IMR-90 (cell line): ENCODE results near the gene ABHD10. TPM values are rescaled to one million over a fixed set of nuclear protein-coding genes. Genes with fewer than 3 reads are reported as not detected.
A peak's percentile ranks its signal among the peaks of the same experiment; 100 is the strongest.

ENCODE experiments used
- ATAC-seq: fragments of 200-7000 bp; cut with Tn5 transposase; 2 replicates; pipeline ENCODE4 v1.9.1; 2020; ENCODE audit warnings: low read depth, mild to moderate bottlenecking, moderate library complexity
- BruUV-seq: library from RNA; stranded (reverse); fragments of 400-500 nt; replicated peaks from 2 replicates; lab custom pipeline; 2021; lab: Mats Ljungman, UMichigan
- CTCF ChIA-PET: fragments of 300-600 bp; formaldehyde crosslinking; extraction: SDS; loops from one replicate; lab custom pipeline; 2021; ENCODE audit warnings: antibody characterized with exemption; lab: Yijun Ruan, JAX
- POLR2A ChIA-PET: fragments of 300-600 bp; sonication (Branson Sonifier 250); formaldehyde crosslinking; loops from one replicate; lab custom pipeline; 2022; ENCODE audit warnings: antibody characterized with exemption; ENCODE audit not compliant: unreplicated experiment; lab: Charles Lee
- DNase-seq: peaks from one replicate; pipeline ENCODE4 v3.0.0; 2013
- H2AFZ ChIP-seq: replicated peaks from 2 replicates; pipeline ENCODE3; 2013; ENCODE audit warnings: low read length, mild to moderate bottlenecking; ENCODE audit not compliant: poor library complexity
- H2AK5ac ChIP-seq: 2 replicates; pipeline ENCODE4 v1.6.1; 2013; ENCODE audit warnings: low read depth, low read length, inconsistent platforms
- H2AK9ac ChIP-seq: replicated peaks from 2 replicates; pipeline ENCODE3; 2013; ENCODE audit warnings: mild to moderate bottlenecking, low read depth, low read length, moderate library complexity; ENCODE audit not compliant: poor library complexity
- H2BK120ac ChIP-seq: 2 replicates; pipeline ENCODE4 v1.6.1; 2013; ENCODE audit warnings: low read depth, low read length, inconsistent platforms
- H2BK15ac ChIP-seq: 3 replicates; pipeline ENCODE4 v1.6.1; 2013; ENCODE audit warnings: low read depth, low read length, inconsistent platforms
- H2BK20ac ChIP-seq: 2 replicates; pipeline ENCODE4 v1.6.1; 2013; ENCODE audit warnings: low read depth, mild to moderate bottlenecking, inconsistent platforms, low read length, moderate library complexity
- H2BK5ac ChIP-seq: 2 replicates; pipeline ENCODE4 v1.6.1; 2013; ENCODE audit warnings: mild to moderate bottlenecking, low read depth, low read length, inconsistent platforms; ENCODE audit not compliant: poor library complexity, severe bottlenecking
- H3K14ac ChIP-seq: replicated peaks from 2 replicates; pipeline ENCODE4 v1.6.1; 2013; ENCODE audit warnings: low read depth, low read length, inconsistent platforms
- H3K18ac ChIP-seq: 2 replicates; pipeline ENCODE4 v1.6.1; 2013; ENCODE audit warnings: low read depth, low read length, control low read depth
- H3K23ac ChIP-seq: 2 replicates; pipeline ENCODE4 v1.6.1; 2013; ENCODE audit warnings: low read depth, low read length, inconsistent platforms
- H3K27ac ChIP-seq: 2 replicates; pipeline ENCODE4 v1.5.1; 2013; ENCODE audit warnings: mild to moderate bottlenecking, control low read depth, low read length; ENCODE audit not compliant: insufficient read depth
- H3K27me3 ChIP-seq: 2 replicates; pipeline ENCODE4 v1.6.1; 2013; ENCODE audit warnings: low read length; ENCODE audit not compliant: control insufficient read depth, insufficient read depth
- H3K36me3 ChIP-seq: 2 replicates; pipeline ENCODE4 v1.6.1; 2013; ENCODE audit warnings: low read length, mixed read lengths; ENCODE audit not compliant: control insufficient read depth, insufficient read depth
- H3K4ac ChIP-seq: 2 replicates; pipeline ENCODE4 v1.6.1; 2013; ENCODE audit warnings: low read depth, low read length, inconsistent platforms
- H3K4me1 ChIP-seq: 2 replicates; pipeline ENCODE4 v1.6.1; 2013; ENCODE audit warnings: low read length, mixed read lengths; ENCODE audit not compliant: control insufficient read depth, insufficient read depth
- H3K4me2 ChIP-seq: 2 replicates; pipeline ENCODE4 v1.6.1; 2013; ENCODE audit warnings: low read depth, mild to moderate bottlenecking, control low read depth, low read length, moderate library complexity
- H3K4me3 ChIP-seq: 2 replicates; pipeline ENCODE4 v1.5.1; 2013; ENCODE audit warnings: low read depth, mild to moderate bottlenecking, control low read depth, low read length, moderate library complexity; ENCODE audit not compliant: insufficient read depth
- H3K56ac ChIP-seq: 2 replicates; pipeline ENCODE4 v1.6.1; 2013; ENCODE audit warnings: low read length, inconsistent platforms; ENCODE audit not compliant: insufficient read depth; ENCODE audit errors: extremely low read depth
- H3K79me1 ChIP-seq, 2 experiments: 2 replicates each; pipeline ENCODE4 v1.6.1; 2013; ENCODE audit warnings: low read length in 2 of 2, inconsistent platforms in 1 of 2, low read depth in 1 of 2
- H3K9ac ChIP-seq: 2 replicates; pipeline ENCODE4 v1.6.1; 2013; ENCODE audit warnings: low read depth, low read length, control low read depth
- H3K9me1 ChIP-seq: 2 replicates; pipeline ENCODE4 v1.6.1; 2013; ENCODE audit warnings: low read length, inconsistent platforms; ENCODE audit not compliant: insufficient read depth
- H3K9me3 ChIP-seq: 2 replicates; pipeline ENCODE4 v1.6.1; 2013; ENCODE audit warnings: low read length; ENCODE audit not compliant: control insufficient read depth, insufficient read depth
- H4K20me1 ChIP-seq: 2 replicates; pipeline ENCODE4 v1.6.1; 2013; ENCODE audit warnings: low read length, inconsistent platforms; ENCODE audit not compliant: insufficient read depth
- H4K5ac ChIP-seq: 2 replicates; pipeline ENCODE4 v1.6.1; 2013; ENCODE audit warnings: mild to moderate bottlenecking, low read depth, low read length, control low read depth
- H4K8ac ChIP-seq, 2 experiments: 2 replicates each; pipeline ENCODE4 v1.6.1; 2013; ENCODE audit warnings: low read depth in 2 of 2, low read length in 2 of 2, control low read depth in 1 of 2, inconsistent platforms in 1 of 2
- H4K91ac ChIP-seq: 2 replicates; pipeline ENCODE4 v1.6.1; 2013; ENCODE audit warnings: low read depth, low read length, inconsistent platforms; ENCODE audit not compliant: insufficient read depth
- CEBPB ChIP-seq: IDR thresholded peaks from 2 replicates; pipeline ENCODE4 v1.6.1; 2012; ENCODE audit warnings: low read depth, low read length, improper control_type of control experiment
- CHD1 ChIP-seq: IDR thresholded peaks from 2 replicates; pipeline ENCODE4 v1.6.1; 2012; ENCODE audit warnings: low read depth, low read length, improper control_type of control experiment
- FOS ChIP-seq: fragments of 150-350 bp; IDR thresholded peaks from 2 replicates; pipeline ENCODE4 v1.6.1; 2016; ENCODE audit warnings: low read depth, low read length
- MAFK ChIP-seq: IDR thresholded peaks from 2 replicates; pipeline ENCODE4 v1.6.1; 2012; ENCODE audit warnings: low read depth, low read length, improper control_type of control experiment
- MXI1 ChIP-seq: IDR thresholded peaks from 2 replicates; pipeline ENCODE4 v1.6.1; 2012; ENCODE audit warnings: low read depth, mild to moderate bottlenecking, low read length, moderate library complexity, borderline replicate concordance
- NFE2L2 ChIP-seq: fragments of 150-350 bp; IDR thresholded peaks from 2 replicates; pipeline ENCODE4 v1.6.1; 2016; ENCODE audit warnings: low read depth, mild to moderate bottlenecking, low read length
- RAD21 ChIP-seq: IDR thresholded peaks from 2 replicates; pipeline ENCODE4 v1.6.1; 2012; ENCODE audit warnings: low read length, improper control_type of control experiment
- RCOR1 ChIP-seq: IDR thresholded peaks from 2 replicates; pipeline ENCODE4 v1.6.1; 2012; ENCODE audit warnings: mild to moderate bottlenecking, low read length, improper control_type of control experiment; ENCODE audit not compliant: insufficient replicate concordance
- RFX5 ChIP-seq: IDR thresholded peaks from 2 replicates; pipeline ENCODE4 v1.8.0; 2012; ENCODE audit warnings: low read depth, mild to moderate bottlenecking, low read length, moderate library complexity
- SMC3 ChIP-seq: fragments of 150-350 bp; IDR thresholded peaks from 2 replicates; pipeline ENCODE4 v1.6.1; 2016; ENCODE audit warnings: low read depth, mild to moderate bottlenecking, antibody characterized with exemption, low read length, moderate library complexity
- WGBS, 2 experiments: methylation state at CpG; one replicate each; pipeline versions ENCODE4 v1.1.5 to v1.1.7; 2013; ENCODE audit warnings: missing lambda C conversion rate in 2 of 2; ENCODE audit not compliant: insufficient read length in 1 of 2; ENCODE audit errors: extremely low coverage in 2 of 2; 5-methylcytosine and 5-hydroxymethylcytosine counted together
- dilution Hi-C: fragments of 300-500 bp; cut with HindIII; formaldehyde crosslinking; loops from one replicate; pipeline ENCODE4 v1.14.3; 2018; ENCODE audit warnings: low sequenced_read_pairs; ENCODE audit not compliant: unreplicated experiment
- in situ Hi-C: fragments of 300-500 bp; cut with MboI; formaldehyde crosslinking; loops from 3 replicates; pipeline ENCODE4 v1.14.3; 2019; ENCODE audit warnings: low sequenced_read_pairs, inconsistent platforms, mixed read lengths
- intact Hi-C: fragments of 100-400 bp; cut with micrococcal nuclease; formaldehyde crosslinking; loops from 2 replicates; pipeline ENCODE4 v1.10.0; 2022
- polyA plus RNA-seq, 3 experiments: library from polyadenylated mRNA; depleted of rRNA; stranded (reverse); fragments of >200 nt; gene quantifications; 2 replicates each; pipeline ENCODE4 v1.2.3, GENCODE V29; 2012; ENCODE audit warnings: low replicate concordance in 1 of 3
- total RNA-seq: library from RNA; depleted of rRNA; stranded (reverse); fragments of >200 nt; gene quantifications from 2 replicates; pipeline ENCODE4 v1.2.3, GENCODE V29; 2012
- TF ChIP-seq, protein P1 (sequence below): fragments of 150-350 bp; IDR thresholded peaks from 2 replicates; pipeline ENCODE4 v1.6.1; 2017; ENCODE audit warnings: mild to moderate bottlenecking, antibody characterized with exemption, low read length, low read depth
- TF ChIP-seq, protein P2 (sequence below): fragments of 150-350 bp; IDR thresholded peaks from 2 replicates; pipeline ENCODE4 v1.6.1; 2016; ENCODE audit warnings: low read depth, mild to moderate bottlenecking, low read length, moderate library complexity, borderline replicate concordance
- TF ChIP-seq, protein P3 (sequence below): conservative IDR thresholded peaks from 2 replicates; pipeline ENCODE4 v1.5.1; 2012; ENCODE audit warnings: mild to moderate bottlenecking, low read depth, low read length, improper control_type of control experiment

The ABHD10 gene
- total and polyA plus RNA-seq, 2 of the 4 experiments (the other 2 are of a cell fraction): 24.7 to 57.2 TPM

DNA sequence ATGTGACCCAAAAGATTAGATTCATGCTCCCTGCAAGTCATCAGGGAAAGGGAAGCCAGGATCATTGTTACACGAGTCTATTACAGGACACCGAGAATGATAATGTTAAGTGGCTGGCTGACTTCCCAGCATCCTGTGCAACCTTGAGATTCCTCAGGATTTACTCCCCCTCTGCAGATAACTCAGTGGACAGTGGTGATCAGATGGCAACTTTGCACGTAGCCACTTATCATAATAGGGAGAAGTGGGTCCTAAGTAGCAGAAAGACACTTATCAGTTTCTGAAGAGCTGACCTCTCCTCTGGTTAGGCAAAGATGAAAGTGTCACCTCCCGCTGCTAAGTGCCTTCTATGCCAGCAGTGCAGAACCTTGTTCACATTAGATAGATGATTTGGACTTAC, 49.0 kb downstream of the ABHD10 start:
- no CpG with 5 or more reads among the region's 4 CpGs for WGBS, 2 experiments
- Histone ChIP-seq H3K56ac (no peak overlapping the region), H2BK20ac (no peak overlapping the region), H2AK9ac (no peak overlapping the region), H4K5ac (no peak overlapping the region), H3K9me3 (no peaks in the 10 kb centered on the region), H3K4me2 (no peak overlapping the region), H3K36me3 (no peaks in the 10 kb centered on the region), H3K4ac (no peak overlapping the region), H4K91ac (no peak overlapping the region), H2AFZ (peak overlapping the region; percentile 37), H2BK5ac (no peak overlapping the region), H3K79me1 (no peaks in the 10 kb centered on the region), H3K4me1 (no peaks in the 10 kb centered on the region), H2BK15ac (no peak overlapping the region), H3K9ac (no peak overlapping the region), H4K8ac (no peak overlapping the region), H4K20me1 (no peaks in the 10 kb centered on the region), H3K9me1 (no peaks in the 10 kb centered on the region), H3K23ac (no peak overlapping the region), H3K4me3 (no peak overlapping the region), H3K27me3 (no peaks in the 10 kb centered on the region), H2BK120ac (no peak overlapping the region), H3K18ac (no peak overlapping the region), H3K14ac (no peak overlapping the region), H2AK5ac (no peak overlapping the region), H3K27ac (no peak overlapping the region)
- ChIA-PET POLR2A (no interaction called here), CTCF (interaction anchor here (0.5 to 0.7 kb wide), 2 partner anchors 16 to 156 kb away, joined by 3 read pairs; no protein-coding TSS in a partner anchor)
- TF ChIP-seq MAFK (no peak), NFE2L2 (no peak), CHD1 (no peak), RFX5 (no peak), FOS (no peak), RCOR1 (no peak), CEBPB (no peak), RAD21 (no peak), MXI1 (no peak), SMC3 (no peak)
- TF ChIP-seq, protein P1, sequence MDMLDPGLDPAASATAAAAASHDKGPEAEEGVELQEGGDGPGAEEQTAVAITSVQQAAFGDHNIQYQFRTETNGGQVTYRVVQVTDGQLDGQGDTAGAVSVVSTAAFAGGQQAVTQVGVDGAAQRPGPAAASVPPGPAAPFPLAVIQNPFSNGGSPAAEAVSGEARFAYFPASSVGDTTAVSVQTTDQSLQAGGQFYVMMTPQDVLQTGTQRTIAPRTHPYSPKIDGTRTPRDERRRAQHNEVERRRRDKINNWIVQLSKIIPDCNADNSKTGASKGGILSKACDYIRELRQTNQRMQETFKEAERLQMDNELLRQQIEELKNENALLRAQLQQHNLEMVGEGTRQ: no peak
- TF ChIP-seq, protein P2, sequence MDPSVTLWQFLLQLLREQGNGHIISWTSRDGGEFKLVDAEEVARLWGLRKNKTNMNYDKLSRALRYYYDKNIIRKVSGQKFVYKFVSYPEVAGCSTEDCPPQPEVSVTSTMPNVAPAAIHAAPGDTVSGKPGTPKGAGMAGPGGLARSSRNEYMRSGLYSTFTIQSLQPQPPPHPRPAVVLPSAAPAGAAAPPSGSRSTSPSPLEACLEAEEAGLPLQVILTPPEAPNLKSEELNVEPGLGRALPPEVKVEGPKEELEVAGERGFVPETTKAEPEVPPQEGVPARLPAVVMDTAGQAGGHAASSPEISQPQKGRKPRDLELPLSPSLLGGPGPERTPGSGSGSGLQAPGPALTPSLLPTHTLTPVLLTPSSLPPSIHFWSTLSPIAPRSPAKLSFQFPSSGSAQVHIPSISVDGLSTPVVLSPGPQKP: no peak
- TF ChIP-seq, protein P3, sequence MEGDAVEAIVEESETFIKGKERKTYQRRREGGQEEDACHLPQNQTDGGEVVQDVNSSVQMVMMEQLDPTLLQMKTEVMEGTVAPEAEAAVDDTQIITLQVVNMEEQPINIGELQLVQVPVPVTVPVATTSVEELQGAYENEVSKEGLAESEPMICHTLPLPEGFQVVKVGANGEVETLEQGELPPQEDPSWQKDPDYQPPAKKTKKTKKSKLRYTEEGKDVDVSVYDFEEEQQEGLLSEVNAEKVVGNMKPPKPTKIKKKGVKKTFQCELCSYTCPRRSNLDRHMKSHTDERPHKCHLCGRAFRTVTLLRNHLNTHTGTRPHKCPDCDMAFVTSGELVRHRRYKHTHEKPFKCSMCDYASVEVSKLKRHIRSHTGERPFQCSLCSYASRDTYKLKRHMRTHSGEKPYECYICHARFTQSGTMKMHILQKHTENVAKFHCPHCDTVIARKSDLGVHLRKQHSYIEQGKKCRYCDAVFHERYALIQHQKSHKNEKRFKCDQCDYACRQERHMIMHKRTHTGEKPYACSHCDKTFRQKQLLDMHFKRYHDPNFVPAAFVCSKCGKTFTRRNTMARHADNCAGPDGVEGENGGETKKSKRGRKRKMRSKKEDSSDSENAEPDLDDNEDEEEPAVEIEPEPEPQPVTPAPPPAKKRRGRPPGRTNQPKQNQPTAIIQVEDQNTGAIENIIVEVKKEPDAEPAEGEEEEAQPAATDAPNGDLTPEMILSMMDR: no peak
- BruUV-seq: no TSS peak
- dilution Hi-C loops (no loop called here), in situ Hi-C loops (no loop called here), intact Hi-C loops (no loop called here)
- no peak for DNase-seq
- no peak for ATAC-seq
